ENCODE measurements around the gene RFX4.

Gene RFX4

GRCh38 chr12:106582641-106583230 is at the start of gene RFX4:
Gene RFX4, plus strand, starts transcription at chr12:106583004. Its CDS starts 317 bp downstream, at chr12:106583321.
- DNase-seq: no peak

DNA sequence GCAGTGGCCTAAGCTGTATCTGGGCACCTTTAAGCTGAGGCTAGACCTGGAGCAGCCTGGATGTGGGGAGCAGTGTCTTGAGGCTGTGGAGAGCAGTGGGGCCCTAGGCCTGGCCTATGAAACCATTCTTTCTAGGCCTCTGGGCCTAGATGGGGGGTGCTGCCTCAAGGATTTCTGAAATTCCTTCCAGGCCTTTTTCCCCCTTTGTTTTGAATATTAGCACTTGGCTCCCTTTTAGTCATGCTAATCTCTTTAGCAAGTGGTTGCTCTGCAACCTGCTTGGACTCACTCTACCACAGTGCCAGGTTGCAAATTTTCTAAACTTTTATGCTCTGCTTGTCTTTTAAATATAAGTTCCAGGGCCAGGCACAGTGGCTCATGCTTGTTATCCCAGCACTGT is 41.6 kb upstream of the RFX4 start:
- no peak for DNase-seq

DNA sequence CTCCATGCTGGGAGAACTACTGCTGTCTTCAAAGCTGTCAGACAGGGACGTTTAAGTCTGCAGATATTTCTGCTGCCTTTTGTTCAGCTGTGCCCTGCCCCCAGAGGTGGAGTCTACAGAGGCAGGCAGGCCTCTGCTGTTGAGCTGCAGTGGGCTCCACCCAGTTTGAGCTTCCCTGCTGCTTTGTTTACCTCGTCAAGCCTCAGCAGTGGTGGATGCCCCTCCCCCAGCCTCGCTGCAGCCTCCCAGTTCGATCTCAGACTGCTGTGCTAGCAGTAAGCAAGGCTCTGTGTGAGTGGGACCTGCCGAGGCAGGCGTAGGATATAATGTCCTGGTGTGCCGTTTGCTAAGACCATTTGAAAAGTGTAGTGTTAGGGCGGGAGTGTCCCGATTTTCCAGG is 31.4 kb upstream of the RFX4 start:
- no peak for DNase-seq

DNA sequence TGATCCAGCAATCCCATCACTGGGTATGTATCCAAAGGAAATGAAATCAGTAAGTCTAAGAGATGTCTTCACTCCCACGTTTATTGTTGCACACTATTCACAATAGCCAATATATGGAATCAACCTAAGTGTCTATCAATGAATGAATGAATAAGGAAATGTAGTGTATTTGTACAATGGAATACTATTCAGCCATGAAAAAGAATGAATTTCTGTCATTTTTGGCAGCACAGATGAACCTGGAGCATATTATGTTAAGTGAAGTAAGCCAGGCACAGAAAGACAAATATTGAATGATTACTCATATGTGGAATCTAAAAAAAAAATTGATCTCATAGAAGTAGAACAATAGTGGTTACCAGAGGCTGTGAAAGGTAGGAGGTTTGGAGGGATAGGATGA is 30.6 kb upstream of the RFX4 start:
- DNase-seq: no peak

GRCh38 chr12:106564678-106565329 is 18.0 kb upstream of the RFX4 start:
- no peak for DNase-seq

- DNase-seq: no peak
These were observed 16.0 kb upstream of the RFX4 start for GRCh38 chr12:106566771-106567170.

- no peak for DNase-seq
These were observed 9.6 kb upstream of the RFX4 start for GRCh38 chr12:106573239-106573638.

GRCh38 chr12:106576848-106577247 is 6.0 kb upstream of the RFX4 start:
- DNase-seq: no peak

DNA sequence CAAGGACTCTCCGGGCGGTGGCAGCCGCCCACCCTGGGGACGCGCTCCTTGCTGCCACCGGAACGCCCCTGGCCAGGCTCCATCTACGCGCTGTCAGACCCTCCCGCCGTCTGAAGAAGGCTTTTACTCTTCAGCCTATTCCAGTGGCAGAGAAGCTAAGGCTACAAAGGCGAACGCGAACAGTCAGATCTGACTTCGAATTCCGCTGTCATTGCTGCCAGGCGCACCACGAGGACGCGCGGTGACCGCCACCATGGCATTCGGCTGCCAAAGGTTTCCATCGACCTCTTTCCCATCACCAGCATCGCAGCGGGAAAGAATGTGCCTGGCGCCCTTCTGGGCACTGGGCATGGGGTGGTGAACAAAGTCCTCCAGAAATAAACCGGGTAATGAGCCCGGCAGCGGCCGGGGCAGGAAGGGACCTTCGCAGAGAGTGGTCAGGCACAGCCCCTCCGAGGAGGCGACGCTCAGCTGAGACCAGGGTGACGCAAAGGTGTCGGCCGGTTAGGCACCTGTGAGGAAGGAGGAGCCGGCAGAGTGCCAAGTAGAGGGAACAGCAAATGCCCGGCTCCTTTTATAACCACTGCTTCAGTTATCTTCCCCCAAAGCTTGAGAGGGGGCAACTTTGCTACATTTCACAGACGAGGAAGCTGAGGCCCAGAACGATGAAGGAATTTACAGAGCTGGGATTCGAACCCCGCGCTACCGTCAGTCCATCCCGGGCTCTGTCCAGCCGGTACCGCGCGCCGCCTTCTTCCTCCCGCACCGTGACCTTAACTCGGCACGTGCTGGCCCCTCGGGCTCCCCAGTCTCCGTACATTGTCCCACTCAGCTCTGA is 1.9 kb upstream of the RFX4 start:
- DNase-seq: no peak

GRCh38 chr12:106581543-106582248 is 1.1 kb upstream of the RFX4 start:
- DNase-seq: no peak

DNA sequence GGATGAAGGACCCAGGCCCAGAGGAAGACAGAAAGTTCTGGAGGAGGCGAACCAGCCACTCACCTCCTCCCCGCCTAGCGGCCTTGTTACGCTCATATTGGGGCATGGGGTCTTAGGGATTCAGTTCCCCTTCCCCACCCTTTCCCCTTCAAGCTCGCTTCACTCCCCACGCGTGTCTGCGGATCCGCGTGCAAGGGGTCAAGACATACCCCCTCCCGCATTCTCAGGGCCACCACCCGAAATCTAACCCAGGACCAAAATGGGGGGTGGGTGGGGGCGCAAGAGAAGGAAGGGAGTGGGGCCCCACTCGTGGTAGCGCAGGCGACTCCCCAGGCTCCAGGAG is 584 bp upstream of the RFX4 start:
- no peak for DNase-seq

- DNase-seq: no peak
These were observed 669 bp downstream of the RFX4 start for GRCh38 chr12:106583242-106584103.

- no peak for DNase-seq
These were observed 1.6 kb downstream of the RFX4 start for GRCh38 chr12:106584104-106585064.

GRCh38 chr12:106585105-106585520 is 2.3 kb downstream of the RFX4 start:
- DNase-seq: no peak

DNA sequence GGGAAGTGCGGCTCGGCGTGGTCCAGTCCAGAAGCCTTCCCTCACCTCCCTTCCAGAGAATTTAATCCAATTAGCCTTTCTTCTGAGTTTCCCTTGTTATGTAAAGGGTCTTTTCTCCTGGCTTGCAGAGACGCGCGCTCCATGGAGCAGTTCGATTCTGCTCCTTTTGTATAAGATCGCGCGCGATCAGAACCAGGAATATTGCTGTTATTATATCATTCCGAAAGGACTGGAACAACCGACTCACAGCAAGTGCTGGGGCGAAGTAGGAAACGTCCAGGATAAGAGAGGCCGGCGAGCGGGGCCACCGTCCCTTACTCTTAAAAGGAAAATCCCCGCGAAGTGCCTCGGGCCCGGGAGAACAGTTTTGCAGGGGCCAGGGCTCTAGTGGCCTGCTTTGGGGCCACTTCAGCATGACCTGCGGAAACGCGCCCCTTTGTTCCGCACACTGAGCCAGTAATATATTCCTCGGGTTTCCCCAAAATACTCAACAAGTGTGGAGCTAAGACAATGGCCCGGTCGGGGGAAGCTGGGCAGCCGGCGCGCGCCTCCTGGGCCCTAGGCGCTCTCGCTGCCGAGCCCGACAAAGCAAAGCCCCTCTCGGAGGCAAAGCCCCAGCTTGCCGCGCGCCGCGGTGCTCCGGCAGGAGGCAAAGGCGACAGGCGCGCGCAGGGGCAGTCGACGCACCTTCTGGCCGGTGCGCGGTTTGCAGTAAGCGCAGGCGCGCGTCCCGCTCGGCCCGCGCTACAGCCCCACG is 2.9 kb downstream of the RFX4 start:
- DNase-seq: no peak

DNA sequence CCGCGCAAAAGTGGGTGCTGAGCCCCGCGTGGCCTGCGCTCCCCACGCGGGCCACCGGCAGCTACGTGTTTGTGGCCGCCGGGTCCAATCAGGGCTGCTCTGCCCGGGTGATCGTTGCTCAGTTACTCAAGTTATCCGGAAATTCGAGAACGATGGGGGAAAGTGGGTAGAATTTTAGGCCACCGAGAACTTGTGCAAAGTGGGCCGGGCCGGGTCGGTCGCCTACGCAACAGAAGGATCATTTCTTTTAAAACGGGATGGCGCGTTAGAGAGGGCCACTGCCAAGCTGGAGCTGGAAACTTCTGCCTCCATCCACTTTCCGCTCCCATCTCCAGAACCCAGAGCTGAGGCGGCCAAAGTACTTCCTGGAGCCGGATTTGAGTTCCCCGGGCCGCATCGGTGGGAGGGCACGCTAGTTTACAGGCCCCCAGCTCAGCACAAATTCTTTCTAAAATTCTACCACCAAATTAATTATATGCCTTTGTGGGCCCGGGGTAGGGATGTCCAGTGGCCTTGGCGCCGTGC is 3.5 kb downstream of the RFX4 start:
- DNase-seq: no peak

DNA sequence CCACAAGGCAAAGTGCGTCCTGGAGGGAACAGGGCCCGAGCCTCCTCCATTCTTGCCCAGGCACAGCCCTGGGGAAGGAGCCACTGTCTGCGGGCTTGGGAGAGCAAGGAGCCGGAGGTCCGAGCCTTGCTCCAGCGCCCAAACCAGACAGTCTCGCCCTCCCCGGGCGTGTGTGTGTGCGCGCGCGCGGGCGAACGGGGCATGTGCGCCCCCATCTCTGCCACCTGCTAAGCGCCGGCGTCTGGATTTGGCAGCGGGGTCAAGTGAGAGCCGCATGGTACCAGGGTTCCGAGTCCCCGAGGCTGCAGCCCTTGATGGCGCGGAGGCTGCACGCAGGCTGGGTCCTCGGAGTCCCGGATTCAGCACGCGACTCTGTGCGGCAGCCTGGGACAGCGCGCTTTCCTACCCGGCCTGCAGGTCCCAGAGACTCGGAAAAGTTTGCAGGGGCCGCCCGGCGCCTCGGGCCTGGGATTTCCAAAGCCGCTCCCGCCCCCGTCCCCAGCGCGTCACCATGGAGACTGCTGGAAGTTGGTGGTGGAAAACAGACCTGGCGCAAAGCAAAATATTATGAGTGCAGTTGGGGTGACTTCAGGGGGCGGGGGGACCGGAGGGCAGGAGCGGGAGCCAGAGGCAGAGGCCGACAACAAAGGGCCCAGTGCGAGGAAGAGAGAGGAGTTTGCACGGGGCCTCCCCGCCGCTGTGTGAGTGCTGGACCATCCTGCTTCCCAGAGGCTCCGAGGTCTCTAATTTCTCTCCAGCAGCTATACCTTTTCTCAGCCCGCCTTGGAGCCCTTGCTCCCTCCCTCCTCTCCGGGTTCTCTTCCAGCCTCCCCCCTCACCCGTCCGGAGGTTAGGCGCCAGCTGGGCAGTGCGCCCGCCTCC is 4.2 kb downstream of the RFX4 start:
- no peak for DNase-seq

DNA sequence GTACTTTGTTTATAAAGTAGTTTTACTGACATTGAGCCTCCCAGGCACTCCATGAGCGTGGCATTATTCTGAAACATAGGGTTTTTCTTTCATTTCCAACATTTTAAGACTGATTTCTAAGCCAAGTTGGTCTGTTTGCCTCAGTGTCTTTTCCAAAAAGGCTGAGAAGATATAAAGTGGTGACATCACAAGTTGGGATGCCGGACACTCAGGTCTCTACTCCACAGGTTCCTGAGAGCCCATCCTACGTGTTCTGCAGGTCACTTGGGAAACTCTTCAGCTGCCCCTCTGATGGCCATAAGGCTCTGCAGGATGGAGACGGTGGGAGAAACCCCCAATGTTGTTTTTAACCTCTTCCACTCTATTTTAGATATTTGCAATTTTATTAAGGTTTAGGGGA is 6.0 kb downstream of the RFX4 start:
- no peak for DNase-seq

DNA sequence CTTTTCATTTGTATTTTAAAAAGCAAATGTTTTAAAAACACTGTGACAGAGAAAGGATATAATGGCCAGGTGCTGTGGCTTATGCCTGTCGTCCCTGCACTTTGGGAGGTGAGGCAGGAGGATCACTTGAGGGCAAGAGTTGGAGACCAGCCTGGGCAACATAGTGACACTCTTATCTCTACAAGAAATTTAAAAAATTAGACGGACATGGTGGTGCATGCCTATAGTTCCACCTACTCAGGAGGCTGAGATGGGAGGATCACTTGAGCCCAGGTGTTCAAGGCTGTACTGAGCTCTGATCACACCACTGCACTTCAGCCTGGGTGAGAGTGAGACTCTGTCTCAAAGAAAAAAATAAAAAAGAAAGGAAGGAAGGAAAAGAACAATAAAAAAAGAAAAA is 7.8 kb downstream of the RFX4 start:
- no peak for DNase-seq

Measured in DMS153 (cell line).